ENCODE data around the gene IRF4.

The IRF4 gene

GRCh38 chr6:350371-350770 lies 41.2 kb upstream of the IRF4 start:
- no peaks in the 10 kb centered on the region for H3K9me3 ChIP-seq (ENCODE audit: insufficient read depth, low read length)
- DNase-seq (ENCODE audit: low read depth, low spot score): no peak
- H3K27me3 ChIP-seq (ENCODE audit: insufficient read depth, insufficient read length): peaks cover 99% of the 10 kb centered on the region
- H3K4me3 ChIP-seq (ENCODE audit: insufficient read length, low read depth): no peak overlapping the region
- H3K4me1 ChIP-seq (ENCODE audit: insufficient read depth, insufficient read length): peaks cover 16% of the 10 kb centered on the region
- peaks cover 15% of the 10 kb centered on the region for H3K36me3 ChIP-seq (ENCODE audit: insufficient read depth, insufficient read length, low read length)
- no peak overlapping the region for H3K9ac ChIP-seq (ENCODE audit: insufficient read length, low read depth)
- TF ChIP-seq YY1 (IDR thresholded peaks at IDR 0.05; ENCODE audit: insufficient read depth, insufficient read length) (no peak), ZNF274 (IDR thresholded peaks at IDR 0.05; ENCODE audit: low read depth, low read length) (no peak), SUZ12 (IDR thresholded peaks at IDR 0.05; ENCODE audit: extremely low read depth, insufficient read depth, insufficient read length) (no peak)

- Histone ChIP-seq H3K4me3 (ENCODE audit: insufficient read length, low read depth) (no peak overlapping the region), H3K36me3 (ENCODE audit: insufficient read depth, insufficient read length, low read length) (peaks cover 15% of the 10 kb centered on the region), H3K9ac (ENCODE audit: insufficient read length, low read depth) (no peak overlapping the region), H3K9me3 (ENCODE audit: insufficient read depth, low read length) (no peaks in the 10 kb centered on the region), H3K27me3 (ENCODE audit: insufficient read depth, insufficient read length) (peaks cover 91% of the 10 kb centered on the region), H3K4me1 (ENCODE audit: insufficient read depth, insufficient read length) (peaks cover 16% of the 10 kb centered on the region)
- no peak for DNase-seq (ENCODE audit: low read depth, low spot score)
- TF ChIP-seq SUZ12 (IDR thresholded peaks at IDR 0.05; ENCODE audit: extremely low read depth, insufficient read depth, insufficient read length) (no peak), ZNF274 (IDR thresholded peaks at IDR 0.05; ENCODE audit: low read depth, low read length) (no peak), YY1 (IDR thresholded peaks at IDR 0.05; ENCODE audit: insufficient read depth, insufficient read length) (no peak)
These were observed 40.3 kb upstream of the IRF4 start for GRCh38 chr6:351011-351866.

- Histone ChIP-seq H3K27me3 (ENCODE audit: insufficient read depth, insufficient read length) (peaks cover 90% of the 10 kb centered on the region), H3K4me1 (ENCODE audit: insufficient read depth, insufficient read length) (peaks cover 20% of the 10 kb centered on the region), H3K9ac (ENCODE audit: insufficient read length, low read depth) (no peak overlapping the region), H3K9me3 (ENCODE audit: insufficient read depth, low read length) (no peaks in the 10 kb centered on the region), H3K36me3 (ENCODE audit: insufficient read depth, insufficient read length, low read length) (peaks cover 15% of the 10 kb centered on the region), H3K4me3 (ENCODE audit: insufficient read length, low read depth) (no peak overlapping the region)
- TF ChIP-seq SUZ12 (IDR thresholded peaks at IDR 0.05; ENCODE audit: extremely low read depth, insufficient read depth, insufficient read length): no peak
- no peak for TF ChIP-seq YY1 (IDR thresholded peaks at IDR 0.05; ENCODE audit: insufficient read depth, insufficient read length)
- TF ChIP-seq ZNF274 (IDR thresholded peaks at IDR 0.05; ENCODE audit: low read depth, low read length): no peak
- no peak for DNase-seq (ENCODE audit: low read depth, low spot score)
These were observed 39.7 kb upstream of the IRF4 start for GRCh38 chr6:351867-352289.

- H3K9ac ChIP-seq (ENCODE audit: insufficient read length, low read depth): no peak overlapping the region
- no peak for DNase-seq (ENCODE audit: low read depth, low spot score)
- H3K4me3 ChIP-seq (ENCODE audit: insufficient read length, low read depth): no peak overlapping the region
- peaks cover 90% of the 10 kb centered on the region for H3K27me3 ChIP-seq (ENCODE audit: insufficient read depth, insufficient read length)
- H3K36me3 ChIP-seq (ENCODE audit: insufficient read depth, insufficient read length, low read length): peaks cover 15% of the 10 kb centered on the region
- TF ChIP-seq YY1 (IDR thresholded peaks at IDR 0.05; ENCODE audit: insufficient read depth, insufficient read length) (no peak), ZNF274 (IDR thresholded peaks at IDR 0.05; ENCODE audit: low read depth, low read length) (no peak), SUZ12 (IDR thresholded peaks at IDR 0.05; ENCODE audit: extremely low read depth, insufficient read depth, insufficient read length) (no peak)
- no peaks in the 10 kb centered on the region for H3K9me3 ChIP-seq (ENCODE audit: insufficient read depth, low read length)
- peaks cover 20% of the 10 kb centered on the region for H3K4me1 ChIP-seq (ENCODE audit: insufficient read depth, insufficient read length)
These were observed 39.1 kb upstream of the IRF4 start for GRCh38 chr6:352474-352873.

- no peak for DNase-seq (ENCODE audit: low read depth, low spot score)
- no peaks in the 10 kb centered on the region for H3K9me3 ChIP-seq (ENCODE audit: insufficient read depth, low read length)
- peaks cover 20% of the 10 kb centered on the region for H3K4me1 ChIP-seq (ENCODE audit: insufficient read depth, insufficient read length)
- H3K4me3 ChIP-seq (ENCODE audit: insufficient read length, low read depth): no peak overlapping the region
- peaks cover 90% of the 10 kb centered on the region for H3K27me3 ChIP-seq (ENCODE audit: insufficient read depth, insufficient read length)
- TF ChIP-seq YY1 (IDR thresholded peaks at IDR 0.05; ENCODE audit: insufficient read depth, insufficient read length) (no peak), SUZ12 (IDR thresholded peaks at IDR 0.05; ENCODE audit: extremely low read depth, insufficient read depth, insufficient read length) (no peak), ZNF274 (IDR thresholded peaks at IDR 0.05; ENCODE audit: low read depth, low read length) (no peak)
- no peak overlapping the region for H3K9ac ChIP-seq (ENCODE audit: insufficient read length, low read depth)
- H3K36me3 ChIP-seq (ENCODE audit: insufficient read depth, insufficient read length, low read length): peaks cover 15% of the 10 kb centered on the region
These were observed 38.6 kb upstream of the IRF4 start for GRCh38 chr6:352896-353470.

- TF ChIP-seq SUZ12 (IDR thresholded peaks at IDR 0.05; ENCODE audit: extremely low read depth, insufficient read depth, insufficient read length): no peak
- TF ChIP-seq ZNF274 (IDR thresholded peaks at IDR 0.05; ENCODE audit: low read depth, low read length): no peak
- TF ChIP-seq YY1 (IDR thresholded peaks at IDR 0.05; ENCODE audit: insufficient read depth, insufficient read length): no peak
- no peak for DNase-seq (ENCODE audit: low read depth, low spot score)
- no peak overlapping the region for H3K4me3 ChIP-seq (ENCODE audit: insufficient read length, low read depth)
- H3K9ac ChIP-seq (ENCODE audit: insufficient read length, low read depth): no peak overlapping the region
- H3K4me1 ChIP-seq (ENCODE audit: insufficient read depth, insufficient read length): peaks cover 20% of the 10 kb centered on the region
- H3K36me3 ChIP-seq (ENCODE audit: insufficient read depth, insufficient read length, low read length): peaks cover 7% of the 10 kb centered on the region
- no peaks in the 10 kb centered on the region for H3K9me3 ChIP-seq (ENCODE audit: insufficient read depth, low read length)
- H3K27me3 ChIP-seq (ENCODE audit: insufficient read depth, insufficient read length): peaks cover 90% of the 10 kb centered on the region
These were observed 37.6 kb upstream of the IRF4 start for GRCh38 chr6:353642-354614.
